ENCODE data around the gene ACTN2.

- TF ChIP-seq CTCF (conservative IDR thresholded peaks at IDR 0.05; ENCODE audit: low read depth, low read length): no peak
- no peak for TF ChIP-seq EZH2 (IDR thresholded peaks at IDR 0.05; ENCODE audit: low read length, unreplicated experiment)
Measured at GRCh38 chr1:236779312-236779711, 93.0 kb downstream of the ACTN2 start.

Data from PC-3 (cell line).